ENCODE measurements around the gene GNG13.
"Not testable (repeated sequence)": the region's sequence is repeated elsewhere in the genome, so short reads cannot be mapped to it uniquely, and the experiment has no call there.

Gene GNG13

DNA sequence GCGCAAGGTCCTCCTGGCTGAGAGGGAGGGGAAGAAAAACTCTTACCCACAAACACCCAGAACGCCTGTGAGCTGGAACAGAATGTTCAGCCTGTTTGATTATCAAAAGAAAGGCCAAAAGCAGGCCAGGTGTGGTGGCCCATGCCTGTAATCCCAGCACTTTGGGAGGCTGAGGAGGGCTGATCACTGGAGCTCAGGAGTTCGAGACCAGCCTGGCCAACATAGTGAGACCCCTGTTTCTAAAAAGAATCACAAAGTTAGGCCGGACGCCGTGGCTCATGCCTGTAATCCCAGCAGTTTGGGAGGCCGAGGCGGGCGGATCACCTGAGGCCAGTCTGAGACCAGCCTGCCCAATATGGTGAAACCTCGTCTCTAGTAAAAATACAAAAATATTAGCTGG, 24.2 kb downstream of the GNG13 start:
- not testable (repeated sequence) for DNase-seq

DNA sequence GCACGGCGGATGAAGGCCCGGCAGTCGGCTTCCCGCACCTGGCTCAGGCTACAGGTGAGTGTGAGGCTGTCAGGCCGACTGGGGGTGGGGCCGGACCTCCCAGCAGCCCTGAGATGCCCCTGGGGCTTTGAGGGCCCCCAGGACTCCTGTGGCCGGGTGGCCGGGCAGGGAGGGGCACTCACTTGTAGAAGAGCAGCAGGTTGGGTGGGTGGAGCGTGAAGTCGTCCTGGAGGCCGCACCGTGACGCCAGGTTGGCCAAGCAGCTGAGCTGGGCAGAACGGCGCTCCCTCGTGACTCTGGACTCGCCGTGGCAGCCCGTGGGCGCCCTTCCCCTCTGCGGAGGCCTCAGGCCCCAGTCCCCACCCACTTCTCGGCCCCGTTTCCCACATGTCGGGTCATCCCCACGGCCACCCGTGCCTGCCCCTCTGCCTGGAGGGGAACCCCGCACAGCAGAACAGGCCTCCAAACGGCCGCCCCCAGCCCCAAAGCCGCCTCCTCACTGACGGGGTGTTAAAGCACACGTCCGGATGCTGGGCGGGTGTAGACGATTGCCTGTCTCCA, 25.2 kb downstream of the GNG13 start:
- no peak for DNase-seq

DNA sequence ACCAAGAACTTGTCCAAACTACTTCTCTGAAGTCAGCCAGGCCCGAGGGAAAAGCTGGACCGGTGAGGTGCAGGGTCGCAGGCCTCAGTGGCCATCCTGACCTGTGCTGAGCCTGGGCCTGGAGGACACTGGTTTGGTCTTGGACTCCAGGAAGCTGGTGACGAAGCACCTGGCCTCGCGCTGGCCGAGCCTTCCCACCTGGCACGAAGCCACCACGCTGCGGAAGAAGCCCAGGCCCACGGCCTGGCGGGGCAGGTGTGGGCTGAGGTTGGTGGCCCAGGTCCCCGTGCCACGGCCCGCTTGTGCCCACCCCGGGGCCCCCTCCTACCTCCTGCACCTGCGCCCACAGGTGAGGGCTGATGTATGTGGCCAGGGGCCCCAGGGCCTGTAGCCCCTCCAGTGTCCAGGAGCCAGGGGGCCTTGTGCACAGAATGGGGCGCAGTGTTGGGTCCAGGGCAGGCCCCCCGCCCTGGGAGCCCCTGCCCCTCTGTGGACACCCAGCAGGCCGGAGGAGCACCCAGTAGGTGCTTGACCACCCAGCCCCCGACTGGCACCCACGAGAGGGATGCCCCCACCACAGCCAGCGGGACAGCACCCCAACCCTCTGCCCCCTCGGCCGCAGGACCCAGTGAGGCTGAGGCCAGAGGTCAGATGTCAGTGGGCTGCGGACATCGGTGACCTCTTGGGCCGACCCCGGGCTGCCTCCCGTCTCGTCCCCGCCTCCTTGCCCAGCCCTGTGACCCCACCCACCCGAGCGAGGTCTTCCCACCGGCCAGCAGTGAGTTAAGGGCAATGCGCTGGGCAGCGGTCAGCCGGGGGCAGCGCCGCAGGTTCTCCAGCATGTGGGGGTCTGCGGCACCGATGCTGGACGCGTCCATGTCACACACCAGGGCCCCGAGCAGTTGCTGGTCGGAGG, 26.2 kb downstream of the GNG13 start:
- no peak for DNase-seq

DNA sequence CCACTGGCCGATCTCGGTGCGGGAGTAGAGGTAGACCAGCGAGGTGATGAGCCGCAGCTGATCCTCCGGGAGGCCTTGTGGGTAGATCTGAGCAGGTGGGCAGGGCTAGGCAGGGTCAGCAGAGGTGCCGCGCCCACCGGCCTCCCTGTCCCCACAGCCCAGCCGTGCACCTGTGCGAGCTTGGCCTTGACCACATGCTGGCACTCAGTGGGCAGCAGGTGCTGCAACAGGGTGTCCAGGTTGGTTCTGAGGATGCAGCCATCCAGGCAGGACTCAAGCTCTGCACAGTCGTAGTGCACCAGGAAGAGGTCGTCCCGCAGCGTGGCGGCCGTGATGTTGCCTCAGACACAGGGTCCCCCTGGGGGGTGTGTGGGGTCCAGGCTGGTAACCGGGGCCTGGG, 27.6 kb downstream of the GNG13 start:
- no peak for DNase-seq

DNA sequence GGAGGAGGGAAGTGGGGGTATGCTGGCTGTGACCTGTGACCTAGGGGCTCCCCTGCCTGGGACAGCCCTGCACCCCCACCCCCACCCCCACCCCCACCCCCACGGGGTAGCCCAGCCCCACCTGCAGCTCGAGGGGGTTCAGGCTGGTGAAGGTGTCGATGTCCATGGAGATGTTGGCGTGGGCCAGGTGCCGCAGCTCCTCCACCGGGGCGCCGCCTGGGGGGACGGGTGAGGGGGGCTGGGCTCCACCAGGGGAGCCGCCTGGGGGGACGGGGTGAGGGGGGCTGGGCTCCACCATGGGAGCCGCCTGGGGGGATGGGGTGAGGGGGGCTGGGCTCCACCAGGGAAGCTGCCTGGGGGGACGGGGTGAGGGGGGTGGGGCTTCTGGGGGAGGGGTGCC, 30.1 kb downstream of the GNG13 start:
- no peak for DNase-seq

DNA sequence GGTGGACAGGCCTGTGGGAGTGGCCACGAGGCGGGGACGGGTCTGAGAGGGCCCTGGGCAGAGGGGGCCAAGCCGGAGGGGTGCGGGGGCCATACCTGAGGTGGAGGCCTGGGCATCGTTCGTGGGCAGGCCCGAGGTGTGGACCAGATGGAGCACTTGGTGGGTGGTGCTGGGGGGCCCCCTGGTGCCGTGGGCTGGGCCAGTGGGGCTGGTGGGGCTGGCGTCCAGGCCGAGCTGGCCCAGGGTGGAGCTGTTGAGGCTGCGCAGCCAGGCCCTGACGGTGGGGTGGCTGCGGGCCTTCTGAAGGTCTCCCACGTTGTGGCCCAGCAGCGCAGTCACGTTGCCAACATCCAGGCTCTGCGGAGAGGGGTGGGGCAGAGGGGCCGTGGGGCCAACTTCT, 30.6 kb downstream of the GNG13 start:
- DNase-seq = no peak

DNA sequence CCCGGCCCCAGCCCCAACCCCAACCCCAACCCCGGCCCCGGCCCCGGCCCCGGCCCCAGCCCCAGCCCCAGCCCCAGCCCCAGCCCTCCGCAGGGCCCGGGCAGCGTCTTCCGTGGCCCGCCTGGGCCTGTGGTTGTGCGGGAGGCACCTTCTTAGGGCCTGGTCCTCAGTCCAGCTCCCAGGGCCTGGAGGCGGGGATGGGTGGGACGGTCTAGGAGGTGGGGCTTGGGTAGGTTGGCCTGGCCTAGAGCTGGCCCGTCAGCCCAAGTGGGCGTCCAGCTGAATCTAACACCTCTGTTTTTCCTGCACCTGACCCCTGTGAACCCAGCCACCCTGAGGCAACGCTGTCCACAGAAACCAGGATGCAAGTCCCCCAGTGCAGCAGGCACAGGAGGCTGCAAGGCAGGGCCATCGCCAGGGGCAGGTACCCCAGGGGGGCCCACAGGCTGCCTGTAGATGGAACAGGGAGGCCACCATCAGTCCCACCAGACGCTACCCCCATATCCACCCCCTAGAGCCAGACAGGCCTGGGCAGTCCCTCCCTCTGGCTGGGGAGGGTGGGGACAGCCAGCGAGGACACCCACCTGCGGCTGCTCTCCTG, 31.2 kb downstream of the GNG13 start:
- DNase-seq = no peak

DNA sequence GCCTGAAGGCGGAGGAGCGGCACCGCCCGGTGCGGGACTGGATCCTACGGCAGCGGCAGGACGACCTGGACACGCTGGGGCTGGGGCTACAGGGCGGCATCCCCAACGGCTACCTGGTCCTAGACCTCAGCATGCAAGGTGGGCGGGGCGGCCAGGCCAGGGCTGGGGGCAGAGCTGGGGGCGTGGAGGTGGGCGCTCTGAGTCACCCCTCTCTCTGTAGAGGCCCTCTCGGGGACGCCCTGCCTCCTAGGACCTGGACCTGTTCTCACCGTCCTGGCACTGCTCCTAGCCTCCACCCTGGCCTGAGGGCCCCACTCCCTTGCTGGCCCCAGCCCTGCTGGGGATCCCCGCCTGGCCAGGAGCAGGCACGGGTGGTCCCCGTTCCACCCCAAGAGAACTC, 32.1 kb downstream of the GNG13 start:
- no peak for DNase-seq

DNA sequence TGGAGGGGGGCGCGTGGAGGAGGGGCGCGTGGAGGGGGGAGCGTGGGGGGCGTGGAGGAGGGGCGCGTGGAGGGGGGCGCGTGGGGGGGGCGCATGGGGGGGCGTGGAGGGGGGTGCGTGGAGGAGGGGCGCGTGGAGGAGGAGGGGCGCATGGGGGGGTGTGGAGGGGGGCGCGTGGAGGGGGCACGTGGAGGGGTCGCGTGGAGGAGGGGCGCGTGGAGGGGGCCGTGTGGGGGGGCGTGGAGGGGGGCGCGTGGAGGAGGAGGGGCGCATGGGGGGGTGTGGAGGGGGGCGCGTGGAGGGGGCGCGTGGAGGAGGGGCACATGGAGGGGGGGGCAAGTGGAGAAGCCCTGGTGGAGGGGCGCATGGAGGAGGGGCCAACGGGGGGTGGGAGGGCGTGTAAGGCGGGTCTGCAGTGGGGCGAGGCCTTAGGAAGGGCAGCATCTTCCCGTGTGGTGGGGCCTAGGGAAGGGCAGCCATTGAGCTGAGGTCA, 32.7 kb downstream of the GNG13 start:
- no peak for DNase-seq

DNA sequence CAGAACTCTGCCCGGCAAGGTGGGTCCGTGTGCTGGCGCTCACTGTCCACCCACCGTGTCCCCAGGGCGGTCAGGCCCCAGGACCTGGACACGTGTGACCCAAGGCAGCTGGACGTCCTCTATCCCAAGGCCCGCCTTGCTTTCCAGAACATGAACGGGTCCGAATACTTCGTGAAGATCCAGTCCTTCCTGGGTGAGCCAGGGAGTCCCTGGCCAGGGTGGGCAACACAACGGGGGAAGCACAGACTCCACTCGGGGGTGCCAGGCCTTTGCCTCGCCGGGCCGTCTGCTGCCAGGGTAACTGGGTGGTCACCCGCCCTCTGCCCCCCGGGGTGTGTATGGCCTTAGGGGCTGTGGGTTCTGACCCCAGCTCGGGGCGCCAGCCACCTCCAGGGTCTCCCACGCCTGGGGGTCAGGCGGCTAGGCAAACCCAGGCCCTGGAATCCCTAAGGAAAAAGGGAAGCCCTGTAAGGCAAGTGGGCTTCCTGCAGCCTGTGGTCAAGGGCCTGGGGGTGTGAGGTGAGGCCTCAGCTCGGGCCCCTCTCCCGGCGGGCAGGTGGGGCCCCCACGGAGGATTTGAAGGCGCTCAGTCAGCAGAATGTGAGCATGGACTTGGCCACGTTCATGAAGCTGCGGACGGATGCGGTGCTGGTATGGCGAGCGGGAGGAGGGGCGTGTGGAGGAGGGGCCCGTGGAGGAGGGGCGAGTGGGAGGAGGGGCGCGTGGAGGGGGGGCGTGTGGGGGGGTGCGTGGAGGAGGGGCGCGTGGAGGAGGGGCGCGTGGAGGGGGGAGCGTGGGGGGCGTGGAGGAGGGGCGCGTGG, 33.5 kb downstream of the GNG13 start:
- no peak for DNase-seq

DNA sequence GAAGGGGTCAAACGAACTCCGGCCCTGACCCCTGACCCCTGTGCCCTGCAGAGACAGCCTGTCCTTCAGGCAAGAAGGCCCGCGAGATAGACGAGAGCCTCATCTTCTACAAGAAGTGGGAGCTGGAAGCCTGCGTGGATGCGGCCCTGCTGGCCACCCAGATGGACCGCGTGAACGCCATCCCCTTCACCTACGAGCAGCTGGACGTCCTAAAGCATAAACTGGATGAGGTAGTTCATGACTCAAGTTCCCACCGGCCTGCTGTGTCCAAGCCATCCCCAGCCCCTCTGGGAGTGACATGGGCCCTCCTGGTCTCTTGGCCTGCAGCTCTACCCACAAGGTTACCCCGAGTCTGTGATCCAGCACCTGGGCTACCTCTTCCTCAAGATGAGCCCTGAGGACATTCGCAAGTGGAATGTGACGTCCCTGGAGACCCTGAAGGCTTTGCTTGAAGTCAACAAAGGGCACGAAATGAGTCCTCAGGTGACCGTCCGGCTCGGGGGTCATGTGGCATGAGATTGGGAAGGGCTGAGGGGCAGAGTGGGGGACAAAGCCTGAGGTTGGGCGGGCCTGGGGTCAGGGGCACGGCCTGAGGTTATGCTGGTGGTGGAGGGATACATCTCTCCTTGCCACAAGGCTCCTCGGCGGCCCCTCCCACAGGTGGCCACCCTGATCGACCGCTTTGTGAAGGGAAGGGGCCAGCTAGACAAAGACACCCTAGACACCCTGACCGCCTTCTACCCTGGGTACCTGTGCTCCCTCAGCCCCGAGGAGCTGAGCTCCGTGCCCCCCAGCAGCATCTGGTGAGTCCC, 34.3 kb downstream of the GNG13 start:
- no peak for DNase-seq

DNA sequence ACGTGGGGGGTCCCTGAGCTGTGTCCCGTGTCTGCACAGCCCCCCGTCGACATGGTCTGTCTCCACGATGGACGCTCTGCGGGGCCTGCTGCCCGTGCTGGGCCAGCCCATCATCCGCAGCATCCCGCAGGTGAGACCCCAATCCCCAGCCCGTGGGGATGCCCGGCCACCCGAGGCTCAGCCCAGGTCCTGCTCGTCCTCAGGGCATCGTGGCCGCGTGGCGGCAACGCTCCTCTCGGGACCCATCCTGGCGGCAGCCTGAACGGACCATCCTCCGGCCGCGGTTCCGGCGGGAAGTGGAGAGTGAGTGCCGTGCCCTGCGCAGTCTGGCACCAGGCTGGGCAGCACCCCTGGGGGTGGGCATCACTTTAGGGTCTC, 35.1 kb downstream of the GNG13 start:
- DNase-seq = no peak

DNA sequence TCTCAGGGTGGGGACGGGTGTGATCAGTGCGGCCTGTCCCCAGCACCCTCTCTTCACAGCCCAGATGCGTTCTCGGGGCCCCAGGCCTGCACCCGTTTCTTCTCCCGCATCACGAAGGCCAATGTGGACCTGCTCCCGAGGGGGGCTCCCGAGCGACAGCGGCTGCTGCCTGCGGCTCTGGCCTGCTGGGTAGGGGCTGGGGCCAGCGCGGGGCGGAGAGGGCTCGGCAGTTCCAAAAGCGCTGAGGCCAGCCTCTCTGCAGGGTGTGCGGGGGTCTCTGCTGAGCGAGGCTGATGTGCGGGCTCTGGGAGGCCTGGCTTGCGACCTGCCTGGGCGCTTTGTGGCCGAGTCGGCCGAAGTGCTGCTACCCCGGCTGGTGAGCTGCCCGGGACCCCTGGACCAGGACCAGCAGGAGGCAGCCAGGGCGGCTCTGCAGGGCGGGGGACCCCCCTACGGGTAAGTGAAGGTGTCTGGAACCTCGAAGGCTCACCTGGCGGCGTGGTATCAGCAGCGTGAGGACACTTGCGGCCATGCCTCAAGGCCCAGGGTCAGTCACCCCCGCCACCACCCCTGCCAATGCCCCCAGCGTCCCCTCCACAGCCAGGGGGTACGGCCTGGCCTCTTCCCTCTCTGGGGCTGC, 35.6 kb downstream of the GNG13 start:
- DNase-seq = no peak

DNA sequence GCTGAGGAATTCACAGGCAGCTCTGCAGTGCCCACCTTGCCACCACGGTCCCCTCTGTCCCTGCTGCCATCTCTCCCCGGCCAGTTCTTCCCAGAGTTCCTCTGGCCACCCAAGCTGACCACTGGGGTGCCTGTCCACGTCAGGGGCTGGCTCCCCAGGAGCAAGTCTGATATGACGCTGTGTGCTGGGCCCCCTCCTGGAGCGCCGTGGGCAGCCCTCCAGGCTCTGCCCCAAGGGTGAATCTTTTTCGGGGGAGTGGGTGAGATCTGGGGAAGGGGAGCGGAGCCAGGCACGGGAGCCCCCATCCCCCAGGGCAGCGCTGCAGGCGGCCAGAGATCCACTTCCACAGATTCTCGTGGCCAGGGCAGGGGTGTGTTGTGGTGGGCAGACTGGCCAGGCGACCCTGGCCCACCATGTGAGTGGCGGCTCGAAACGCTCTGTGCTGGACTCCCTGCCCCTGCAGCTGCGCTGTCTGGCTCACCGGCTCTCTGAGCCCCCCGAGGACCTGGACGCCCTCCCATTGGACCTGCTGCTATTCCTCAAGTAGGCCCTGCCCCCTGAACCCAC, 36.3 kb downstream of the GNG13 start:
- no peak for DNase-seq

DNA sequence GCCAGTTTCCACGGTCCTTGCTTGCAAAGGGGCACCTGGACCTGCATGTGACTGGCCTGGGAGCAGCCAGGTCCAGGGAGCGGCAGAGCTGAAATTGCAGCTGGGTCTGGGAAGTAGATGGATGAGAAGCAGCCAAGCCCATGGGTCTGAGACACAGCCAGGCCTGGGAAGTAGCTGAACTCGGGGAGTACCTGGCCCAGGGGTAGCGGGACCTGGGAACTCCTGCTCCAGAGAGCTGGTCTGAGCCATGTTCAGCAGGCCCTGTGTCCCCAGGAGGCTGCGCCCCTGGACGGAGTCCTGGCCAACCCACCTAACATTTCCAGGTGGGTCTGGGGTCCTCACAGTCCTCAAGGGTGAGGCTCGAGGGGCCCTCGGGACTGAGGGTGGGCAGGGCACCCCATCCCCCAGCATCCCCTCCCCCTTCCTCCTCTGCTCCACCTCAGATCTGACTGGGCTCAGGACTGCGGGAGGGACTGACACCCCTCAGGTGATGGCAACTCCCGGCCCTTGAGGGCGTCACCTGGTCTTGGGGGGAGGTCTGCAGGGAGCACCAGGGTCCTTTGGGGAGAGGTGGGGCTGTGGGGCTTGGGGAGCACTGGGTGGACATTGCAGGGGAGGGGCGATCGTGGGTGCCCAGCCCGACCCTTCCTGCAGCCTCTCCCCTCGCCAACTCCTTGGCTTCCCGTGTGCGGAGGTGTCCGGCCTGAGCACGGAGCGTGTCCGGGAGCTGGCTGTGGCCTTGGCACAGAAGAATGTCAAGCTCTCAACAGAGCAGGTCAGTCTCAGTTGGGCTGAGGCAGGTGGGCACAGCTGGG, 37.0 kb downstream of the GNG13 start:
- no peak for DNase-seq

DNA sequence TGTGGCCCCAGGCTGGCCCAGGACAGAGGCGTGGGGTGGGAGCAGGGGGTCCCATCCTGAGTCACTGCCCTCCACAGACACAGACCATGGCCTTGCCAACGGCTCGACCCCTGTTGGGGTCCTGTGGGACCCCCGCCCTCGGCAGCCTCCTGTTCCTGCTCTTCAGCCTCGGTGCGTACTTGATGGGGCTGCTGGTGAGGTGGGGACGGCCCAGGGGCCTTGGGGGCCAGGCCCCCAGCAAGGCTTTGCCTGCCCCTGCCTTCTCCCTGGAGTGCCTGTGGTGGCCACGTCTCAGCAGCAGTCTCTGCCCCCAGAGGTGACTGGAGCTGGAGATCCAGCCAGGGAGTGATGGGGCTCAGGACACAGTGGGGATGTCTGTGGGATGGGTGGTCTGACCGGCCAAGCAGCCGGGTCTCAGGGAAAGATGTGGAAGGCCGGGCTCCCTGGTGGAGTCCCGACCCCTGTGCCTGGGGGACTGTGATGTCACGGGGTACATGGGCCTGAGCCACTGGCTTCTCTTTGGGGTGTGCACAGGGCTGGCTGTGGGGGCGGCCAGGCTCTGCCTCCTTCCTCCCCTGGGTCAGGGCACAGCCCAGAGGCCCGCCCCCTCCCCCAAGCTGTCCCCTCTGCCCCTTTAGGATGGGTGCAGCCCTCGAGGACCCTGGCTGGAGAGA, 37.8 kb downstream of the GNG13 start:
- DNase-seq = no peak

DNA sequence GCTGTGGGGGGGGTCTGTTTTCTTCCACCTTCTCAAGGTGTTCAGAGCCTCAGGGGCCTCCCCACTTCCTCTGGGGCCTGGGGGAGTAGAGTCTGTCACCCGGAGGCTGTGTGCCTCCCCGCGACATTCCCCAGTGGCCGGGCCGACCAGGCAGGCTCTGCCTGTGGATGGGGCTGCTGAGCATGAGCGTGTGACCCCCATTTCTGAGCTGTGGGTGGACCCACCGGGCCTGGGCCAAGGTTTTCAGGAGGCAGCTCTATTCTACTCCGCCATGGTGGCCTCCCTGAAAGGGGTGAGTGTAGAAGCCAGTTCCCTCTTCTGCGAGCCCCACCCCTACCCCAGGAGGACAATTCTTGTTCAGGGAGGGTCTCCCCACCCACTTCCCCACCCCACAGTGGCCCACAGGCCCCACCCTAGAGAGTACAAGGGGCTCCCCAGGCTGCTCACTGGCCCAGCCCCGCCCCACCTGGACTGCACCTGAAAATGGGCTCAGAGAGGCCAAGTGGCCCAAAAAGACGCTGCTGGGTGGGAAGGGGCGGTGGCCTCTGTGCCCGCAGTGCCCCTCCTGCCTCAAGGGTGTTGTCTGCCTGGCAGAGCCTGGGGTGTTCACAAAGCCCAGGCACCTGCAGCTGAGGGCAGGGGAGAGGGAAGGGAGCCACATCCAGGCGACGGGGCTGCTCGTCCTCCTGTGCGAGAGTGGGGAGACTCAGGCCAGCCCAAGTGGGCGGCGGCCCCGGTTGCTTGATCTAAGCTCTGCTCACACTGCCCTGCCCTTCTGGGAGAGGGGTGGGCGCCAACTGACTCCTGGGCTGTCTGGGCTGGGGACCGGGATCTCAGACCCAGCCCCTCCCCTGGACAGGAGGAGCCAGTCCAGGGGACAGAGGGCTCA, 38.7 kb downstream of the GNG13 start:
- no peak for DNase-seq

DNA sequence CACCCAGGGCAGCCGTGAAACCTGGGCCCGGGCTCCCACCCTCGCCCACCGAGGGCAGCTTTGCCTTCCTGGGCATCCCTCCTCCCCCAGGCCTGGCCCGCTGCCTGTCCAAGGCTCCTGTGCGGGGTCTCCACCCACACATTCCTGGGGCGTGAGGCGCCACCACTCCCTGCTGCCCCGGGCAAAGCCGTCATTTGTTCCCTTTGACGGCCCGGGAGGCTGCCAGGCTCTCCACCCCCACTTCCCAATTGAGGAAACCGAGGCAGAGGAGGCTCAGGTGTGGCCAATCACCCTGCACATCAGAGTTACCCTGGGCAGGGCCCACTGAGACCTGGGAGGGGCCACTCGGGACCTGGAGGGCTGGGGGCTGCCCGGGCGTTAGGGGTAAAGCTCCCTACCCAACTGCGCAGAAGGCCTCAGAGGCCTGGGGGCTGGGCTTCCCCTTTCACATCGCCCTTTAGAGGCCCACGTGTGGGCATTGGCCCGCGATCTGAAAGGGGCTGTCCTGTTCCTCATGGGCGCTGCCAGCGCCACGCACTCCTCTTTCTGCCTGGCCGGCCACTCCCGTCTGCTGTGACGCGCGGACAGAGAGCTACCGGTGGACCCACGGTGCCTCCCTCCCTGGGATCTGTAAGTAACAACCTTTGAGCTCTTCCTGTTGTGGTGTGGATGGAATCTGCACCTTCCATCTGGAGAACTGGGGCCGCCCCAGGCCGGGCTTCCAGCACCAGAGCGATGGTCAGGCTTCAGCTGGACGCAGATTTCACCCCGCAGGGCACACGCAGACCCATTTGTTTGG, 39.8 kb downstream of the GNG13 start, which contains the start of gene MSLN:
MSLN (plus strand) TSS at position 190 of the 799 bp plus-strand sequence. CDS start 1,947 bp downstream, outside the sequence.
- no peak for DNase-seq

All from NCI-H1105 treated with DMSO at 0.1 percent for 48 hours (cell line).